HG03342 (cell line): Measurements from ENCODE around the gene HBM.
"Not testable (repeated sequence)": the region's sequence is repeated elsewhere in the genome, so short reads cannot be mapped to it uniquely, and the experiment has no call there.

Source experiments
- ATAC-seq: cut with Tn5 transposase; IDR thresholded peaks from one replicate; pipeline ENCODE4 v1.9.1; 2021; ENCODE audit warnings: mild to moderate bottlenecking, moderate library complexity; ENCODE audit not compliant: unreplicated experiment

The HBM gene

DNA sequence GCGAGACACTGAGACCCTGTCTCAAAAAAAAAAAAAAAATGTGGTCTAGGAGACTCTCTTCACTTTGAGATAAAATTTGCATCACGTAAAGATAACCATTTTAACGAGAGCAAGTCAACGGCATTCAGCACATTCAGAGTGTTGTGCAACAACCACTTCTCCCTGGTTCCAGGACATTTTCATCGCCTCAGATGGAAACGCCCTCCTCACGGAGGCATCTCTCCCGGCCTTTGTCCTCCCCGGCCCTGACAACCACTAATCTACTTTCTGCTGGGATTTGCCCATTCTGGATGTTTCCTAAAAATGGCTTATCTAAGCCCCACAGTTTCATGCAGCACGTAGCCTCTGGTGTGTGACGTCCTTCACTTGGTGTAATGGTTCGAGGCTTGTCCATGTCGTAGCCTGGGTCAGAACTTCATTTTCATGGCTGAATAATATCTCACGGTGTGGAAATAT is 21.0 kb upstream of the HBM start:
- ATAC-seq = no peak

DNA sequence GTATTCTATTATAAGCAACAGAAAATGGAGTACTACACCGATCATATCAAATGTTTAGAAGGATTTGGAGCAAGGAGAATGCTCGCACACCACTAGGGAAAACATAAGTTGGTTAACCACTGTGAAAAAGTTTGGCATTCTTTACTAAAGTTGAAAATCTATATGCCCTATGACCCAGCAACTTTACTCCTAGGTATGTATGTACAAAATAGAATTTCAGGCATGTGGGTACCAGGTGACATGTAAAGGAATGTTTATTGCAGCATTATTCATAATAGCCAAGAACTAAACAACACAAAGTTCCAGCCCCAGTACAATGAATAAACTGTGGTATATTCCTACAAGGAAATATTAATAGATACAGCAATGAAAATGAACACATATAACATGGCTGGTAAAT is 19.1 kb upstream of the HBM start:
- ATAC-seq = no peak

DNA sequence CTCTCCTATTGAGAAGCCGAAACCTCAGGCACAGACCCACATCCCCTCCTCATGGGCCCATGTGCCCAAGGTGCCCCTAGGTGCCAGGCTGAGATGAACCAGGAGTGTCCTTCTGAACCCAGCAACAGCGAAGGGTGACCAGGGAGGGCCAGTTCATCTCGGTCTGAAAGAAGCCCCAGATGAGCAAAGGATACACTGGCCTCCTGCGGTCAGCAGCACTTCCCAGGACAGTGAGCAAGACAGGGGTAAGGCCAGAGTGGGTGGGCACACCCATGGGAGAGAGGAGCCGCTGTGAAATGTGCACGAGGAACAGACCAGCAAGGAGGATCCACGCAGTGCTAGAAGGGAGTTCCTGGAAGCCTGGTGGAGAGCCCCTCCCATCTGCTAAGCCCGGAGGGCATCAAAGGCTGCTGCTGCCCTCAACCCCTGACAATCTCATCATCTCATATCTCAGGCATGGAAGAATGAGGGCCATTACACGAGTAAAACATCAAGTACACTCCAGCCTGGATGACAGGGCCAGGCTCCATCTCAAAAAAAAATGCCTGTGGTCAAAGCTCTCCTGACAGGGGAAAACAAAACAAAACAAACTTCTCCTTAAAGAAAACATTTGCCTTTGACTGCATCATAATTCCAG is 16.6 kb upstream of the HBM start:
- no peak for ATAC-seq

DNA sequence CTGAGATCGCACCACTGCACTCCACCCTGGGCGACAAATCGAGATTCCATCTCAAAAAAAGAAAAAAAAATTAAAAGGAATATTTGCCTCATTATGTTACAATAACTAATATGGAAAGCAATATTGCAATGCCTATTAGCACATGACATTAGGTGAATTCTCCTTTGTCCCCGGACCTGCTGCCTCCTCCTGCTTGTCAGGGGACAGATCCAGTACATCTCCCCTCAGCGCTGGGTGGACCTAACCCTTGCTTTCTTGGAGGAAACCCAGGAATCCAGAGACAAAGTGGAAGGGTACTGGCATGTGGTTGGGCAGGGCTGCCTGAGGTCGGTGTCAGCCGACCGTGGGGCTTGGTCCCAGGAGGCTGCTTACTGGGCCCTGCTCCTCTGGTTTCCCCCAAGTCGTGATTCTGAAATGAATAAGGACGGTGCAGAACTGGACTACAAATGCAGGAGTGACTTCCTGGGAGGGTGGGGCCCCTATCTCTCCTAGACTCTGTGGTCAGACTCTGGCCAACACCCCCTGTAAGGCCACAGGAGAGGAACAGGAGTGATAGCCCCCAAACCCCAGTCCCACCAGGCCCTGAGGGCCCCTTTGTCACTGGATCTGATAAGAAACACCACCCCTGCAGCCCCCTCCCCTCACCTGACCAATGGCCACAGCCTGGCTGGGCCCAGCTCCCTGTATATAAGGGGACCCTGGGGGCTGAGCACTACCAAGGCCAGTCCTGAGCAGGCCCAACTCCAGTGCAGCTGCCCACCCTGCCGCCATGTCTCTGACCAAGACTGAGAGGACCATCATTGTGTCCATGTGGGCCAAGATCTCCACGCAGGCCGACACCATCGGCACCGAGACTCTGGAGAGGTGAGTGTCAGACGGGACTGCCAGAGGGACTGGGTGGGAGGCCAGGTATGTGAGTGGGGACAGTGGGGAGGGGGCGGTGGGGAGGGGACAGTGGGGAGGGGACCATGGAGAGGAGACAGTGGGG is 13.3 kb upstream of the HBM start, which contains the start of gene HBZ:
TSS of gene HBZ (plus strand) at position 504 of the 988 bp plus-strand sequence. CDS start at position 770, 266 bp downstream.
- ATAC-seq = no peak

DNA sequence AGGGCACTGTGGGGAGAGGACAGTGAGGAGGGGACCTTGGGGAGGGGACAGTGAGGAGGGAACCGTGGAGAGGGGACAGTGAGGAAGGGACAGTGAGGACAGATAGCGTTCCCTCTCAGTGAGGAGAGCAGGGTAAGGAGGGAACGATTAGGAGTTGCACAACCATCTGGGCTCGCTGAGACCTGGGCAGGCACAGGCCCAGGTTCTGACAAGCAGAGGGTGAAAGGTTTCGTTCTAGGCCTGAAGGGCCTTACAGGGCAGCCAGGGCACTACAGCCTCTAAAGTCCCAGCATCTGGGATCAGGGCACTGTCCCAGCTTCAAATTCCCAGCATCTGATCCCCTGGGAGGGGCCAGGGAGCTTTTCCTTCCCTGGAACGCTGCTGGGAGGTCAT is 12.7 kb upstream of the HBM start:
- ATAC-seq = not testable (repeated sequence)

GRCh38 chr16:153550-154216 is 12.1 kb upstream of the HBM start:
- ATAC-seq = not testable (repeated sequence)

DNA sequence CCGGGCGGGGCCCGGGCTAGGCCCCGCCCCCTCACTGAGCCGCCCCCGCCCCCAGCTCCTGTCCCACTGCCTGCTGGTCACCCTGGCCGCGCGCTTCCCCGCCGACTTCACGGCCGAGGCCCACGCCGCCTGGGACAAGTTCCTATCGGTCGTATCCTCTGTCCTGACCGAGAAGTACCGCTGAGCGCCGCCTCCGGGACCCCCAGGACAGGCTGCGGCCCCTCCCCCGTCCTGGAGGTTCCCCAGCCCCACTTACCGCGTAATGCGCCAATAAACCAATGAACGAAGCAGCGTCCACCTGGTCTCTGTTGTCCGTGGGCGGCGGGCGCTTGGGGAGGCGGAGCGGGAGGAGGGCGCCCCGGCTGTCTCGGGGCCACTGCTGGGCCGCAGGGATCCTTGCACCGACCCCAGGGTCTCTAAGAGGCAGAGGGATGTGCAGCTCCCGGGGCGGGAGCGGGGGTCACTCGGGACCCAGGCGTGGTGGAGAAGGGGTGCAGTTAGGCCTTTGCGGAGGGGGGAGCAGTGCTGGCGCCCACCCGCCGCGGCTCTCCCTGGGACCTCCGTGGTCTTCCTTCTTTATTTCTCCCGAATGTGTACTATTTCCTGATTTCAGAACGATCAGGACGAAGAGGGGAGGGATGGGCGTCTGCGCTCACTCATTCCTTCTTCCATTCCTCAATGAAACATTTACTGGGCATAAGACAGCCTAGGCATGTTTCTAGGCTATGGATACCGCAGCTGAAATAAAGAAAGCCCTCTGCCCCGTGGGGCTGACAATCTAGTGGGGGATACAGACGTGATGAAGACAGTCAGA is 11.4 kb upstream of the HBM start:
- no peak for ATAC-seq

DNA sequence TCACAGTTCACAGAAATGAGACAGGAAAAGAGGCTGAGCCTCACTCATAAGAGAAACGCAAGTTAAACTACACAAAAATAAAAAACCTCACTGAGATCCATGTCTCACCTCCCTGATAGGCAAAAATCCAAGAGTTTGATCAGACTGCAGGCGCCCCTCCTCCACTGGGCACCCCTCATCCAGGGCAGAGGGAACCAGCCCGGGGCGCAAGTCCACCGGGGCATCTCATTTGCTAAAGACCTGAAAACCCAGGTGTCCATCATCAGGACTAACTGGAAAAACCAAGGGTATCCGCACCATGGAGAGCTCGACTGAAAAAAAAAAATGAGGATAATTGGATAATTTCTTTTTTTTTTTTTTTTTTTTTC is 10.8 kb upstream of the HBM start:
- no peak for ATAC-seq

- no peak for ATAC-seq
Observed at GRCh38 chr16:159136-159849, 6.5 kb upstream of the HBM start.

- ATAC-seq = not testable (repeated sequence)
Observed at GRCh38 chr16:160242-160641, 5.5 kb upstream of the HBM start.

DNA sequence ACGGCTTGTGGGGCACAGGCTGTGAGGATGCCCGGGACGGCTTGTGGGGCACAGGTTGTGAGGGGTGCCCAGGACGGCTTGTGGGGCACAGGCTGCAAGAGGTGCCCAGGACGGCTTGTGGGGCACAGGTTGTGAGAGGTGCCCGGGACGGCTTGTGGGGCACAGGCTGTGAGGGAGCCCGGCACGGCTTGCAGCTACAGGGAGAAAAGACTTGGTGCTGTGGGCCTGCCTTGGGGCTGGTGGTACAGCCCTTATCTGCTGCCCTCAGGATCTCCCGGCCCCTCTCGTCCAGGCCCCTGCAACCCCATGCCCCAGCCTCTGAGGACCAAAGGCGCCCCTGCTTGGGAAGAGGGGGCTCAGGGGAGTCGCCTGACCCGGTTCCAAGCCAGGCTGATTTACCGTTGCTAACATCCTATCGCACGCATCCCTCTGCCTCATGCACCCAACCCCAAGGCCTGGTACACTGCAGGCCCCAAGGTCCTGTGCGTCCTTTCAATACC is 5.0 kb upstream of the HBM start:
- ATAC-seq = no peak

GRCh38 chr16:162271-162991 is 3.3 kb upstream of the HBM start:
- no peak for ATAC-seq

DNA sequence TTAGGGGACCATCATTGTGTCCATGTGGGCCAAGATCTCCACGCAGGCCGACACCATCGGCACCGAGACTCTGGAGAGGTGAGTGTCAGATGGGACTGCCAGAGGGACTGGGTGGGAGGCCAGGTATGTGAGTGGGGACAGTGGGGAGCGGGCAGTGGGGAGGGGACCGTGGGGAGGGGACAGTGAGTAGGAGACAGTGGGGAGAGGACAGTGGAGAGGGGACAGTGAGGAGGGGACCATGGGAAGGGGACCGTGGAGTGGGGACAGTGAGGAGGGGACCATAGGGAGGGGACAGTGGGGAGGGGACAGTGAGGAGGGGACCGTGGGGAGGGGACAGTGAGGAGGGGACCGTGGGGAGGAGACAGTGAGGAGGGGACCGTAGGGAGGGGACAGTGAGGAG is 2.6 kb upstream of the HBM start:
- not testable (repeated sequence) for ATAC-seq

- not testable (repeated sequence) for ATAC-seq
Observed at GRCh38 chr16:163696-164095, 2.1 kb upstream of the HBM start.

DNA sequence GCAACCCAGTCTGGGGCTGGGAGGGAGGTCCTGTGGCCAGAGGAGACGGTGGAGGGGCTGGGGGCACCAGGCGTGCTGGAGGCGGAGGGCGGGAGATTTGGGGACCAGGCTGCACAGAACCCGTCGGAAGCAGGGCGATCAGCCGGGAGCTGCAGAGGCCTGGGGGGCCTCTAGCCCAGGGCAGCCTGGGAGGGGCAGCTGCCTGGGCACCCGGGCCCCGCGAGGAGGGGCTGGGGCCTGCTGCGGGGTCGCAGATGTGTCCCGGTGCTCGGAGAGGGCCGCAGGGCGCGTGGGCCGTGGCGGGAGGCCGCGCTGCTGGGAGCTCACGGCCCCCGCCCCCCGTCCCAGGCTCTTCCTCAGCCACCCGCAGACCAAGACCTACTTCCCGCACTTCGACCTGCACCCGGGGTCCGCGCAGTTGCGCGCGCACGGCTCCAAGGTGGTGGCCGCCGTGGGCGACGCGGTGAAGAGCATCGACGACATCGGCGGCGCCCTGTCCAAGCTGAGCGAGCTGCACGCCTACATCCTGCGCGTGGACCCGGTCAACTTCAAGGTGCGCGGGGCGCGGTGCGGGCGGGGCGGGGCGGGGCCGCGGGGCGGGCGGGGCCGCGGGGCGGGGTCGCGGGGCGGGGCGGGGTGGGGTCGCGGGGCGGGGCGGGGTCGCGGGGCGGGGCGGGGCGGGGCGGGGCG is 1.5 kb upstream of the HBM start:
- ATAC-seq = not testable (repeated sequence)

DNA sequence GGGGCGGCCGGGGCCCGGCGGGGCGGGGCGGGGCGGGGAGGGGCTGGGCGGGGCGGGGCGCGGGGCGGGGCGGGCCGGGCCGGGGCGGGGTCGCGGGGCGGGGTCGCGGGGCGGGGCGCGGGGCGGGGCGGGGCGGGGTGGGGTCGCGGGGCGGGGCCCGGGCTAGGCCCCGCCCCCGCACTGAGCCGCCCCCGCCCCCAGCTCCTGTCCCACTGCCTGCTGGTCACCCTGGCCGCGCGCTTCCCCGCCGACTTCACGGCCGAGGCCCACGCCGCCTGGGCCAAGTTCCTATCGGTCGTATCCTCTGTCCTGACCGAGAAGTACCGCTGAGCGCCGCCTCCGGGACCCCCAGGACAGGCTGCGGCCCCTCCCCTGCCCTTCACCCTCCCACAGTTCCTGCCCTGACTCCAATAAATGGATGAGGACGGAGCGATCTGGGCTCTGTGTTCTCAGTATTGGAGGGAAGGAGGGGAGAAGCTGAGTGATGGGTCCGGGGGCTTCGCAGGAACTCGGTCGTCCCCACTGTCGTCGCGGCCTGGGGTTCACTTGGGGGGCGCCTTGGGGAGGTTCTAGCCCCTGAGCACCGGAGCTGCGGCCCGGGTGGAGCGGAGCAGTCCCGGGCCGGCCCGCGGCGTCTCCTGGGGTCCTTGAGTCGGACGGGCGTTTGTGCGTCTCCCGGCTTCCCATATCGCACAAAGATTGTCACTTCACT is 795 bp upstream of the HBM start:
- ATAC-seq = no peak

DNA sequence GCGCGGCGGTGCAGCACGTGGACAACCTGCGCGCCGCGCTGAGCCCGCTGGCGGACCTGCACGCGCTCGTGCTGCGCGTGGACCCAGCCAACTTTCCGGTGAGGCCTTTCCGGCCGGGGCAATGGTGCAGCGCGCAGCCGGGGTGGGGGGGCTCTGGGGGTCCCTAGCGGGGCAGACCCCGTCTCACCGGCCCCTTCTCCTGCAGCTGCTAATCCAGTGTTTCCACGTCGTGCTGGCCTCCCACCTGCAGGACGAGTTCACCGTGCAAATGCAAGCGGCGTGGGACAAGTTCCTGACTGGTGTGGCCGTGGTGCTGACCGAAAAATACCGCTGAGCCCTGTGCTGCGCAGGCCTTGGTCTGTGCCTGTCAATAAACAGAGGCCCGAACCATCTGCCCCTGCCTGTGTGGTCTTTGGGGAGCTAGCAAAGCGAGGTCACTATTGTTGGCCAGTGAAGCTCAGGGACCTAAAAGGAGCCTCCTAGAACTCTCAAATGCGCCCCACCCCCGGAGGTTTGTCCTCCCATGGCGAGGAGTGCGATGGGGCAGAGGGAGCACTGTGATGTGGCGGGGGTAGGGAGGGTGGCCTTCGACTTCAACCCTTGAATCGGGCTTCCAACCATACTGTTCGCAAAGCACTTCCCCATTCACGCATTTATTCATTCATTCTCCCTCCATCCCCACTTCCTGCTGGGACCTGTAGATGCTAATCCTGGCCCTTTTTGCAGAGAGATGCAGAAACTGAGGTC is 770 bp downstream of the HBM start:
- ATAC-seq = no peak
